ENCODE measurements around the gene SLC6A6. TPM values are rescaled to one million over a fixed set of nuclear protein-coding genes. Genes with fewer than 3 reads are reported as not detected.

SLC6A6 gene
- total and polyA plus RNA-seq, 2 donors from 2014 or later, result 7.1 to 64.0 TPM

DNA sequence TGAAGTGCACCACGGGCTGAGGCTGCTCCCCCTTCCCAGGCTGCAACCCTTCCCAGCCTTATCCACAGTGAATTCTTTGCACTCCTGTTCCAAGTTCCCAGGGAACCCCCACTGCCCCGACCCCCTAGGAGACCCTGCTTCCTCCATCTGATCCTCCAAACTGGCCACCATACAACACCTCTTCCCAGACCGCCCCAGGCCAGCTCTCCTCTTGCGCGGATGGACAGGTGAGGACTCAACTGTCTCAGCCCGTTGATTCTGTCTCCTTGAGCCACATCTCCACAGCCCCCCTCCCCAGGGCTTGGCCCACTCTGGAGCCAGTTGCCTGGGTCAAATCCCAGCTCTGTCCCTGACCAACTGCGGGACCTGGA, 116.0 kb downstream of the SLC6A6 start:
- Histone ChIP-seq H3K27me3 (ENCODE audit: control insufficient read depth, insufficient read depth, low read length) (no peaks in the 10 kb centered on the region), H3K4me3 (ENCODE audit: low read length in 3 of 3) (no peak overlapping the region), H3K9ac (ENCODE audit: low read length in 3 of 3) (no peak overlapping the region), H3K4me1 (ENCODE audit: control insufficient read depth in 2 of 3, insufficient read depth in 2 of 3, low read depth in 1 of 3, low read length in 3 of 3) (no peaks in the 10 kb centered on the region), H3K9me3 (ENCODE audit: control insufficient read depth in 2 of 3, insufficient read depth in 1 of 3, low read length in 3 of 3) (no peaks in the 10 kb centered on the region), H3K36me3 (ENCODE audit: control insufficient read depth in 2 of 3, insufficient read depth in 3 of 3, low read length in 3 of 3) (no peaks in the 10 kb centered on the region), H3K27ac (ENCODE audit: low read depth in 2 of 2, low read length in 2 of 2) (no peak overlapping the region)
- no peak for TF ChIP-seq CTCF (IDR thresholded peaks at IDR 0.05; ENCODE audit: borderline replicate concordance, extremely low read depth, insufficient read depth)
- intact Hi-C loops (cut with DNase I), result loop anchor here (10.0 kb wide), 1 partner anchor 116 kb away; no protein-coding TSS in a partner anchor
- DNase-seq (peak in 1 of 5 donors; percentile 25), FAIRE-seq (no peak)

DNA sequence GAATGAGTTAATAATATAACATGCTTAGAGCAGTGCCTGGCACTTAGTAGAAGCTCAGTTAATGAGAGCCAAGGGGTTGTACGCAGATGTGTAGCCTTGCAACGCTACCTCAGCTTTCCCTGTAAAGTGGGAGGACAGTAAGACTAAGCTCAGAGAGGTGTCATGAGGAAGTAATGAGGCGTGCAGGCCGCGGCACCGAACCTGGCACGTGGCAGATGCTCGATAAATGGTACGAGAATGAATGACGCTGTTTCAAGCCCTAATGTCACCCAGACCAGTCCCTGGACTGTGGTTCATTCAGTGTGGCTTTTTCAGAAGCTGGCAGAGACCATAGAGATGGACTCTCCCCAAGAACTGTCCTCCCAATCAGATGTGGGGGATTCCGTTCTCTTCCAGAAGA, 116.5 kb downstream of the SLC6A6 start:
- DNase-seq, result peak in 1 of 5 donors; percentile 25
- Histone ChIP-seq H3K9ac (ENCODE audit: low read length in 3 of 3) (no peak overlapping the region), H3K36me3 (ENCODE audit: control insufficient read depth in 2 of 3, insufficient read depth in 3 of 3, low read length in 3 of 3) (no peaks in the 10 kb centered on the region), H3K27ac (ENCODE audit: low read depth in 2 of 2, low read length in 2 of 2) (no peak overlapping the region), H3K9me3 (ENCODE audit: control insufficient read depth in 2 of 3, insufficient read depth in 1 of 3, low read length in 3 of 3) (no peaks in the 10 kb centered on the region), H3K27me3 (ENCODE audit: control insufficient read depth, insufficient read depth, low read length) (no peaks in the 10 kb centered on the region), H3K4me1 (ENCODE audit: control insufficient read depth in 2 of 3, insufficient read depth in 2 of 3, low read depth in 1 of 3, low read length in 3 of 3) (no peaks in the 10 kb centered on the region), H3K4me3 (ENCODE audit: low read length in 3 of 3) (no peak overlapping the region)
- intact Hi-C loops (cut with DNase I), result loop anchor here (10.0 kb wide), 1 partner anchor 116 kb away; no protein-coding TSS in a partner anchor
- TF ChIP-seq CTCF (IDR thresholded peaks at IDR 0.05; ENCODE audit: borderline replicate concordance, extremely low read depth, insufficient read depth), result no peak
- no peak for FAIRE-seq

GRCh38 chr3:14519406-14519805, 117.0 kb downstream of the SLC6A6 start:
- Histone ChIP-seq H3K9me3 (ENCODE audit: control insufficient read depth in 2 of 3, insufficient read depth in 1 of 3, low read length in 3 of 3) (no peaks in the 10 kb centered on the region), H3K4me3 (ENCODE audit: low read length in 3 of 3) (no peak overlapping the region), H3K36me3 (ENCODE audit: control insufficient read depth in 2 of 3, insufficient read depth in 3 of 3, low read length in 3 of 3) (no peaks in the 10 kb centered on the region), H3K27me3 (ENCODE audit: control insufficient read depth, insufficient read depth, low read length) (no peaks in the 10 kb centered on the region), H3K9ac (ENCODE audit: low read length in 3 of 3) (no peak overlapping the region), H3K4me1 (ENCODE audit: control insufficient read depth in 2 of 3, insufficient read depth in 2 of 3, low read depth in 1 of 3, low read length in 3 of 3) (no peaks in the 10 kb centered on the region), H3K27ac (ENCODE audit: low read depth in 2 of 2, low read length in 2 of 2) (no peak overlapping the region)
- TF ChIP-seq CTCF (IDR thresholded peaks at IDR 0.05; ENCODE audit: borderline replicate concordance, extremely low read depth, insufficient read depth), result no peak
- DNase-seq (peak in 1 of 5 donors; percentile 12), FAIRE-seq (no peak)
- intact Hi-C loops (cut with DNase I), result loop anchor here (10.0 kb wide), 1 partner anchor 115 kb away; no protein-coding TSS in a partner anchor

DNA sequence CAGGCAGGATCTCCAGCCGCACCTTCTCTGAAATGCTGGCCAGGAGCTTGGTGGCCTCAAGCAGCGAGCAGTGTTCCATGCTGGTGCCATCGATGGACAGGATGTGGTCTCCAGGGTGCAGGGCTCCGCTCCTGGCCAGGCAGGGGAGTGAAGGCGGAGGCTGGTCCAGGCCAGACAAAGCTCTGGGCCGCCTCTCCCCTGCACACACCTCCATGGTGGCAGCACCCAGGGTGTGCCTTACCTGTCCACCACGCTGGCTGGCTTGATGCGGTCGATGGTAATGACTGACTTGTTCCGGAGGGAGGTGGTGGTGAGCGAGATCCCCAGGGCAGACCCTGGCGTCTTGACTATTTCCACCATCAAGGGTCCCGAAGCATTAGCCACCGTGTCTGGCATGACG, 117.7 kb downstream of the SLC6A6 start:
- no peaks in the 10 kb centered on the region for H3K9me3 ChIP-seq (ENCODE audit: control insufficient read depth in 2 of 3, insufficient read depth in 1 of 3, low read length in 3 of 3)
- H3K9ac ChIP-seq (ENCODE audit: low read length in 3 of 3), result no peak overlapping the region
- no peak overlapping the region for H3K27ac ChIP-seq (ENCODE audit: low read depth in 2 of 2, low read length in 2 of 2)
- no peak for TF ChIP-seq CTCF (IDR thresholded peaks at IDR 0.05; ENCODE audit: borderline replicate concordance, extremely low read depth, insufficient read depth)
- no peaks in the 10 kb centered on the region for H3K27me3 ChIP-seq (ENCODE audit: control insufficient read depth, insufficient read depth, low read length)
- no peak for FAIRE-seq
- intact Hi-C loops (cut with DNase I), result no loop called here
- no peak overlapping the region for H3K4me3 ChIP-seq (ENCODE audit: low read length in 3 of 3)
- no peaks in the 10 kb centered on the region for H3K36me3 ChIP-seq (ENCODE audit: control insufficient read depth in 2 of 3, insufficient read depth in 3 of 3, low read length in 3 of 3)
- no peaks in the 10 kb centered on the region for H3K4me1 ChIP-seq (ENCODE audit: control insufficient read depth in 2 of 3, insufficient read depth in 2 of 3, low read depth in 1 of 3, low read length in 3 of 3)
- peak in 1 of 5 donors; percentile 29 for DNase-seq

Data from kidney (tissue), 14 donors.